Measurements from ENCODE around the gene GATB. TPM values are rescaled to one million over a fixed set of nuclear protein-coding genes. Genes with fewer than 3 reads are reported as not detected.

GATB gene
- total RNA-seq, 1 experiment from 2014 or later = 21.2 TPM

DNA sequence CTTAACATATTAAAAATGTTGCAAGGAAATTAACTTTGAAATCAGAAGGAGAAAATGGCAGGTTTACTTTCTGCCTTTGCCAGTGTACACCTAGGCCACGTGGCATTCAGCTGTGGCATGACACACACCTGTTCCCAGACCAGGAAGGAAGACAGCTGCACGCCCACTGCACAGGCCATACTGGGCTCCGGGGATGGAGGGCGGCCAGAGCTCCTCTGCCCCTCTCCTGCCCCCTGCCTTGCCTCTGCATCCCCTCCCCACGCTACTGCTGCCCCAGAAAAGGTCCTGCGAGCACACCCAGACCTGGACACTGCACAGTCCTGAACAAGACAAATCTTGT, 68.4 kb downstream of the GATB start:
- Histone ChIP-seq H3K9me3 (ENCODE audit: control insufficient read depth, low read depth, low read length) (no peaks in the 10 kb centered on the region), H2AK5ac (ENCODE audit: insufficient read length, low read length) (no peak overlapping the region), H3K9ac (ENCODE audit: extremely low read depth, insufficient read length, low read length) (no peak overlapping the region), H3K23ac (ENCODE audit: insufficient read length, low read depth, low read length) (no peak overlapping the region), H3K4me2 (ENCODE audit: insufficient read depth, insufficient read length, low read length) (no peak overlapping the region), H3K23me2 (ENCODE audit: insufficient read length, low read depth, low read length, poor library complexity, severe bottlenecking) (no peaks in the 10 kb centered on the region), H4K91ac (ENCODE audit: insufficient read length, low read depth, low read length) (no peak overlapping the region), H3K14ac (ENCODE audit: insufficient read depth, low read length) (no peak overlapping the region), H3K56ac (ENCODE audit: insufficient read length, low read depth, low read length) (no peak overlapping the region), H4K5ac (ENCODE audit: insufficient read length, low read depth, low read length) (no peak overlapping the region), H2AFZ (ENCODE audit: low read length) (no peak overlapping the region), H3K18ac (ENCODE audit: insufficient read length, low read depth, low read length) (no peak overlapping the region), H3K27ac (ENCODE audit: insufficient read length, low read depth, low read length) (no peak overlapping the region), H2BK120ac (ENCODE audit: low read depth, low read length, poor library complexity, severe bottlenecking) (no peak overlapping the region), H4K20me1 (ENCODE audit: control insufficient read depth, insufficient read depth, insufficient read length) (peaks cover 2% of the 10 kb centered on the region), H3K4me1 (ENCODE audit: insufficient read depth, low read length) (no peaks in the 10 kb centered on the region), H3K4ac (ENCODE audit: low read depth, low read length) (no peak overlapping the region), H3K79me2 (ENCODE audit: insufficient read depth, low read length) (no peaks in the 10 kb centered on the region), H2BK15ac (ENCODE audit: low read depth, low read length) (no peak overlapping the region), H2BK12ac (ENCODE audit: insufficient read length, low read depth, low read length) (no peak overlapping the region), H4K8ac (replicated peaks; ENCODE audit: insufficient read length, low read depth, low read length) (no peak overlapping the region), H3T11ph (ENCODE audit: low read length) (no peak overlapping the region), H3K27me3 (ENCODE audit: insufficient read depth, low read length) (no peaks in the 10 kb centered on the region), H3K79me1 (ENCODE audit: insufficient read depth, low read depth, low read length, poor library complexity, severe bottlenecking) (no peaks in the 10 kb centered on the region), H2BK20ac (ENCODE audit: low read depth, low read length, poor library complexity, severe bottlenecking) (no peak overlapping the region), H2BK5ac (ENCODE audit: insufficient read length, low read length) (no peak overlapping the region)
- Mint-ChIP-seq H3K27ac (no peak overlapping the region), H3K36me3 (ENCODE audit: insufficient read depth in 1 of 3, low read depth in 3 of 3) (peaks cover 4 to 10% (median 9%) of the 10 kb centered on the region in 3 experiments; a peak in 6 of 7 replicates), H3K9me3 (no peaks in the 10 kb centered on the region; a peak in 1 of 5 replicates), H3K4me3 (no peak overlapping the region), H3K4me1 (peaks cover 22 to 27% of the 10 kb centered on the region in 2 experiments), H3K27me3 (ENCODE audit: low read depth) (no peaks in the 10 kb centered on the region)
- no CpG with 5 or more reads among the region's 6 CpGs for WGBS (ENCODE audit: extremely low coverage, insufficient read length, low lambda C conversion rate)
- DNase-seq = no peak
- TF ChIP-seq, protein P1, sequence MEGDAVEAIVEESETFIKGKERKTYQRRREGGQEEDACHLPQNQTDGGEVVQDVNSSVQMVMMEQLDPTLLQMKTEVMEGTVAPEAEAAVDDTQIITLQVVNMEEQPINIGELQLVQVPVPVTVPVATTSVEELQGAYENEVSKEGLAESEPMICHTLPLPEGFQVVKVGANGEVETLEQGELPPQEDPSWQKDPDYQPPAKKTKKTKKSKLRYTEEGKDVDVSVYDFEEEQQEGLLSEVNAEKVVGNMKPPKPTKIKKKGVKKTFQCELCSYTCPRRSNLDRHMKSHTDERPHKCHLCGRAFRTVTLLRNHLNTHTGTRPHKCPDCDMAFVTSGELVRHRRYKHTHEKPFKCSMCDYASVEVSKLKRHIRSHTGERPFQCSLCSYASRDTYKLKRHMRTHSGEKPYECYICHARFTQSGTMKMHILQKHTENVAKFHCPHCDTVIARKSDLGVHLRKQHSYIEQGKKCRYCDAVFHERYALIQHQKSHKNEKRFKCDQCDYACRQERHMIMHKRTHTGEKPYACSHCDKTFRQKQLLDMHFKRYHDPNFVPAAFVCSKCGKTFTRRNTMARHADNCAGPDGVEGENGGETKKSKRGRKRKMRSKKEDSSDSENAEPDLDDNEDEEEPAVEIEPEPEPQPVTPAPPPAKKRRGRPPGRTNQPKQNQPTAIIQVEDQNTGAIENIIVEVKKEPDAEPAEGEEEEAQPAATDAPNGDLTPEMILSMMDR (conservative IDR thresholded peaks at IDR 0.05) = no peak

Measured in H9 (cell line).